ENCODE results near the gene PCSK7.
"Not testable (repeated sequence)": the region's sequence is repeated elsewhere in the genome, so short reads cannot be mapped to it uniquely, and the experiment has no call there.

- not testable (repeated sequence) for TF ChIP-seq CTCF (IDR thresholded peaks at IDR 0.05; ENCODE audit: insufficient read depth, low read length, poor library complexity, severe bottlenecking); EZH2phosphoT487 (conservative IDR thresholded peaks at IDR 0.05; ENCODE audit: low read length)
Measured at GRCh38 chr11:117206111-117206510, 25.8 kb downstream of the PCSK7 start.
